Liver (tissue), 9 donors: Measurements from ENCODE around the gene RFFL. TPM values are rescaled to one million over a fixed set of nuclear protein-coding genes. Genes with fewer than 3 reads are reported as not detected.
"Not testable (repeated sequence)": the region's sequence is repeated elsewhere in the genome, so short reads cannot be mapped to it uniquely, and the experiment has no call there.

Experiments
- DNase-seq: peaks from one replicate; pipeline ENCODE4 v3.0.0-alpha.2; 2017; ENCODE audit warnings: low spot score
- H3K27ac ChIP-seq, 2 donors: one replicate each; pipeline ENCODE4 v1.7.0; 2013; ENCODE audit warnings: inconsistent platforms in 2 of 2, low read length in 2 of 2, control low read depth in 1 of 2, low read depth in 1 of 2, mild to moderate bottlenecking in 1 of 2
- H3K27me3 ChIP-seq, 4 donors: one replicate each; pipeline versions ENCODE4 v1.6.1 to v1.7.0; 2013; ENCODE audit warnings: low read length in 3 of 4, inconsistent platforms in 1 of 4, mild to moderate bottlenecking in 1 of 4, moderate library complexity in 1 of 4; ENCODE audit not compliant: control insufficient read depth in 4 of 4, insufficient read depth in 4 of 4
- H3K36me3 ChIP-seq, 4 donors: one replicate each; pipeline versions ENCODE4 v1.6.1 to v1.7.0; 2013; ENCODE audit warnings: low read length in 3 of 4, mild to moderate bottlenecking in 3 of 4, low read depth in 1 of 4, moderate library complexity in 1 of 4; ENCODE audit not compliant: control insufficient read depth in 4 of 4, insufficient read depth in 3 of 4
- H3K4me1 ChIP-seq, 4 donors: one replicate each; pipeline versions ENCODE4 v1.6.1 to v1.7.0; 2013; ENCODE audit warnings: low read length in 3 of 4, mild to moderate bottlenecking in 3 of 4, moderate library complexity in 1 of 4; ENCODE audit not compliant: control insufficient read depth in 4 of 4, insufficient read depth in 4 of 4
- H3K4me3 ChIP-seq, 3 donors: one replicate each; pipeline versions ENCODE4 v1.6.1 to v1.7.0; 2013; ENCODE audit warnings: low read length in 3 of 3, control low read depth in 1 of 3, low read depth in 1 of 3, mild to moderate bottlenecking in 1 of 3
- H3K9ac ChIP-seq, 2 donors: one replicate each; pipeline ENCODE4 v1.7.0; 2013; ENCODE audit warnings: low read length in 2 of 2, mild to moderate bottlenecking in 2 of 2, moderate library complexity in 2 of 2, control low read depth in 1 of 2, low read depth in 1 of 2
- H3K9me3 ChIP-seq, 4 donors: one replicate each; pipeline versions ENCODE4 v1.6.1 to v1.7.0; 2013; ENCODE audit warnings: low read length in 3 of 4; ENCODE audit not compliant: control insufficient read depth in 4 of 4
- CTCF ChIP-seq: fragments of 150-350 bp; IDR thresholded peaks from 2 replicates; pipeline ENCODE4 v1.5.1; 2017; ENCODE audit warnings: improper control_type of control experiment, low read depth, low read length; ENCODE audit not compliant: missing input control
- EGR1 ChIP-seq, 2 donors: IDR thresholded peaks; 2 replicates each; pipeline ENCODE4 v1.6.1; 2016 to 2018; ENCODE audit warnings: antibody characterized with exemption in 2 of 2, low read depth in 2 of 2
- FOXA1 ChIP-seq: IDR thresholded peaks from 2 replicates; pipeline ENCODE4 v1.6.1; 2016; ENCODE audit warnings: antibody characterized with exemption
- GABPA ChIP-seq, 2 donors: IDR thresholded peaks in 1 of 2; conservative IDR thresholded peaks in 1 of 2; 2 replicates each; pipeline ENCODE4 v1.6.1; 2016; ENCODE audit warnings: antibody characterized with exemption in 2 of 2, mild to moderate bottlenecking in 1 of 2, moderate library complexity in 1 of 2
- MAX ChIP-seq: IDR thresholded peaks from 2 replicates; pipeline ENCODE4 v1.6.1; 2016; ENCODE audit warnings: antibody characterized with exemption
- RAD21 ChIP-seq, 2 donors: IDR thresholded peaks; 2 replicates each; pipeline ENCODE4 v1.6.1; 2016; ENCODE audit warnings: antibody characterized with exemption in 2 of 2, mild to moderate bottlenecking in 2 of 2
- REST ChIP-seq: IDR thresholded peaks from 2 replicates; pipeline ENCODE4 v1.6.1; 2016; ENCODE audit warnings: antibody characterized with exemption, mild to moderate bottlenecking
- SP1 ChIP-seq: IDR thresholded peaks from 2 replicates; pipeline ENCODE4 v1.6.1; 2018; ENCODE audit warnings: antibody characterized with exemption, mild to moderate bottlenecking
- WGBS: extraction: QIAGEN DNeasy Blood & Tissue Kit; methylation state at CpG from one replicate; pipeline ENCODE4 v1.1.7; 2013; 5-methylcytosine and 5-hydroxymethylcytosine counted together
- polyA plus RNA-seq, 2 donors: library from polyadenylated mRNA; stranded (reverse) in 1 of 2; unstranded in 1 of 2; fragments of 200-250 nt in 1 of 2; fragments of >200 nt in 1 of 2; fragmentation: Nextera tagmentation in 1 of 2; extraction: Ambion mirVana in 1 of 2; gene quantifications; one replicate each; pipeline versions ENCODE4 v1.2.1 to v1.2.3, GENCODE V29; 2013 to 2015
- total RNA-seq, 2 donors: library from RNA; depleted of rRNA; stranded (reverse); fragments of >200 nt; gene quantifications; one replicate each; pipeline ENCODE4 v1.2.3, GENCODE V29; 2014
- donor health status: healthy.
- donor health status: healthy.
- donor health status: healthy.
- donor health status: healthy.
- donor health status: healthy.

Gene RFFL
- total and polyA plus RNA-seq, 4 donors: 15.9 to 28.0 (median 22.0) TPM

GRCh38 chr17:35001549-35001948 lies 62.0 kb downstream of the RFFL start:
- TF ChIP-seq REST: no peak
- no peak for TF ChIP-seq SP1
- no peak overlapping the region for H3K27ac ChIP-seq
- no peak overlapping the region for H3K9ac ChIP-seq
- 90% methylated on average over 2 of the region's 2 CpGs for WGBS
- H3K27me3 ChIP-seq: no peaks in the 10 kb centered on the region
- no peaks in the 10 kb centered on the region for H3K9me3 ChIP-seq
- H3K4me1 ChIP-seq: no peaks in the 10 kb centered on the region
- no peak overlapping the region for H3K4me3 ChIP-seq
- peaks cover 0 to 12% (median 2%) of the 10 kb centered on the region in 4 donors for H3K36me3 ChIP-seq
- no peak for DNase-seq

GRCh38 chr17:35000965-35001364 lies 62.5 kb downstream of the RFFL start:
- H3K4me1 ChIP-seq, H3K4me3 ChIP-seq, H3K9ac ChIP-seq, H3K9me3 ChIP-seq, H3K27ac ChIP-seq, H3K27me3 ChIP-seq, DNase-seq: not testable (repeated sequence)
- WGBS: 96% methylated on average over 14 of the region's 14 CpGs
- peaks cover 0 to 13% (median 3%) of the 10 kb centered on the region in 4 donors for H3K36me3 ChIP-seq

GRCh38 chr17:34999456-34999855 lies 64.1 kb downstream of the RFFL start:
- 99% methylated on average over 2 of the region's 2 CpGs for WGBS
- H3K9ac ChIP-seq: no peak overlapping the region
- peaks cover 0 to 25% (median 12%) of the 10 kb centered on the region in 4 donors for H3K36me3 ChIP-seq
- H3K27ac ChIP-seq: no peak overlapping the region
- H3K4me1 ChIP-seq: no peaks in the 10 kb centered on the region
- H3K27me3 ChIP-seq: no peaks in the 10 kb centered on the region
- no peak for TF ChIP-seq CTCF
- no peak for TF ChIP-seq EGR1 (IDR thresholded peaks at IDR 0.05; ENCODE audit: low read depth in 2 of 2)
- TF ChIP-seq GABPA (IDR thresholded peaks at IDR 0.05 in 1 of 2, conservative IDR thresholded peaks at IDR 0.05 in 1 of 2): no peak
- TF ChIP-seq FOXA1: no peak
- no peak for TF ChIP-seq REST
- no peak for TF ChIP-seq MAX
- TF ChIP-seq RAD21 (IDR thresholded peaks at IDR 0.05): no peak
- DNase-seq: no peak
- H3K4me3 ChIP-seq: no peak overlapping the region
- H3K9me3 ChIP-seq: no peaks in the 10 kb centered on the region
